MCF 10A (cell line): Measurements from ENCODE around the gene PACRG. TPM values are rescaled to one million over a fixed set of nuclear protein-coding genes. Genes with fewer than 3 reads are reported as not detected.

Experiments used
- BruUV-seq: library from RNA; stranded (reverse); fragments of 400-500 nt; replicated peaks from 2 replicates; lab custom pipeline; 2021; lab: Mats Ljungman, UMichigan
- CTCF ChIA-PET: fragments of 300-600 bp; sonication (Branson Sonifier 250); formaldehyde crosslinking; extraction: SDS; loops from one replicate; lab custom pipeline; 2021; ENCODE audit warnings: antibody characterized with exemption, inconsistent platforms; lab: Yijun Ruan, JAX
- POLR2A ChIA-PET: fragments of 300-600, 350-650 bp; sonication (Branson Sonifier 250); formaldehyde crosslinking; extraction: SDS; loops from one replicate; lab custom pipeline; 2020; ENCODE audit warnings: antibody characterized with exemption, inconsistent platforms; lab: Yijun Ruan, JAX
- DNase-seq: peaks from one replicate; pipeline ENCODE4 v3.0.0-alpha.2; 2018; ENCODE audit not compliant: unreplicated experiment
- H3K27ac Mint-ChIP-seq: one replicate; pipeline ENCODE4 v1.8.0; 2022; ENCODE audit warnings: mild to moderate bottlenecking, low read depth, mixed read lengths; ENCODE audit not compliant: unreplicated experiment
- H3K27me3 Mint-ChIP-seq: one replicate; pipeline ENCODE4 v1.8.0; 2022; ENCODE audit warnings: mixed read lengths; ENCODE audit not compliant: insufficient read depth, unreplicated experiment
- H3K36me3 Mint-ChIP-seq: one replicate; pipeline ENCODE4 v1.8.0; 2022; ENCODE audit warnings: mild to moderate bottlenecking, moderate library complexity, mixed read lengths; ENCODE audit not compliant: insufficient read depth, unreplicated experiment
- H3K4me1 Mint-ChIP-seq: one replicate; pipeline ENCODE4 v1.8.0; 2022; ENCODE audit warnings: mixed read lengths; ENCODE audit not compliant: insufficient read depth, unreplicated experiment
- H3K4me3 Mint-ChIP-seq: one replicate; pipeline ENCODE4 v1.8.0; 2022; ENCODE audit warnings: mild to moderate bottlenecking, moderate library complexity, mixed read lengths; ENCODE audit not compliant: unreplicated experiment
- H3K9me3 Mint-ChIP-seq: one replicate; pipeline ENCODE4 v1.8.0; 2022; ENCODE audit warnings: mixed read lengths; ENCODE audit not compliant: unreplicated experiment
- CTCF ChIP-seq: fragments of 200-600 bp; IDR thresholded peaks from one replicate; pipeline ENCODE4 v1.8.0; 2022; ENCODE audit warnings: antibody characterized with exemption, mild to moderate bottlenecking; ENCODE audit not compliant: unreplicated experiment
- intact Hi-C: fragments of 100-400 bp; cut with micrococcal nuclease; formaldehyde crosslinking; loops from 2 replicates; pipeline ENCODE4 v1.14.1; 2022
- total RNA-seq: library from RNA; stranded (reverse); gene quantifications from 2 replicates; pipeline ENCODE4 v1.2.3, GENCODE V29; 2022

Gene PACRG
- total RNA-seq, 1 experiment from 2014 or later = not detected

DNA sequence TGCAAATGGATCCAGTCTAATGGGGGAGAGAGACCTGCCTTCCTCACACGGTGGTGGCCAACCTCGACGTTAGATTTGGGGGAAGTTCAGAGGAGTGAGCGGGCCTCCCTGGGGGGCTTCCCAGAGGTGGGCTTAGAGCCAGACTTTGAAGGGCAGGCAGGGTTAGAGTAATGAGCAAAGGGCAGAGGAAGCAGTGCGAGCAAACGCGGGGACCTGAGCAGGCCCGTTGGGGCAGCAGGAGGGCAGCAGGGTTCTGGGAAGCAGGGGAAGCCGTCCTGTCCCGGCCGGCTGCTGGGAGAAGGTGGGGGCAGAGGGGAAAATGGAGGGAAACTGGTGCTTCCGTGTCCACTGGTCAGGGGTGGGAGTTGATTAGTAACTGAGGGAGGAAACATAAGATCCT lies 474.1 kb downstream of the PACRG start:
- DNase-seq = no peak
- CTCF ChIA-PET = no interaction called here
- no peak overlapping the region for H3K27ac Mint-ChIP-seq
- H3K4me1 Mint-ChIP-seq = no peaks in the 10 kb centered on the region
- no peaks in the 10 kb centered on the region for H3K9me3 Mint-ChIP-seq
- POLR2A ChIA-PET = no interaction called here
- H3K4me3 Mint-ChIP-seq = no peak overlapping the region
- H3K27me3 Mint-ChIP-seq = no peaks in the 10 kb centered on the region
- TF ChIP-seq CTCF = no peak
- BruUV-seq = no TSS peak
- intact Hi-C loops = no loop called here
- H3K36me3 Mint-ChIP-seq = no peaks in the 10 kb centered on the region

- CTCF ChIA-PET = no interaction called here
- DNase-seq = no peak
- POLR2A ChIA-PET = no interaction called here
- Mint-ChIP-seq H3K36me3 (no peaks in the 10 kb centered on the region), H3K9me3 (peaks cover 3% of the 10 kb centered on the region), H3K4me3 (no peak overlapping the region), H3K27me3 (no peaks in the 10 kb centered on the region), H3K27ac (no peak overlapping the region), H3K4me1 (no peaks in the 10 kb centered on the region)
- BruUV-seq = no TSS peak
- TF ChIP-seq CTCF = no peak
- intact Hi-C loops = no loop called here
Measured at GRCh38 chr6:163206196-163206595, 478.4 kb downstream of the PACRG start.

DNA sequence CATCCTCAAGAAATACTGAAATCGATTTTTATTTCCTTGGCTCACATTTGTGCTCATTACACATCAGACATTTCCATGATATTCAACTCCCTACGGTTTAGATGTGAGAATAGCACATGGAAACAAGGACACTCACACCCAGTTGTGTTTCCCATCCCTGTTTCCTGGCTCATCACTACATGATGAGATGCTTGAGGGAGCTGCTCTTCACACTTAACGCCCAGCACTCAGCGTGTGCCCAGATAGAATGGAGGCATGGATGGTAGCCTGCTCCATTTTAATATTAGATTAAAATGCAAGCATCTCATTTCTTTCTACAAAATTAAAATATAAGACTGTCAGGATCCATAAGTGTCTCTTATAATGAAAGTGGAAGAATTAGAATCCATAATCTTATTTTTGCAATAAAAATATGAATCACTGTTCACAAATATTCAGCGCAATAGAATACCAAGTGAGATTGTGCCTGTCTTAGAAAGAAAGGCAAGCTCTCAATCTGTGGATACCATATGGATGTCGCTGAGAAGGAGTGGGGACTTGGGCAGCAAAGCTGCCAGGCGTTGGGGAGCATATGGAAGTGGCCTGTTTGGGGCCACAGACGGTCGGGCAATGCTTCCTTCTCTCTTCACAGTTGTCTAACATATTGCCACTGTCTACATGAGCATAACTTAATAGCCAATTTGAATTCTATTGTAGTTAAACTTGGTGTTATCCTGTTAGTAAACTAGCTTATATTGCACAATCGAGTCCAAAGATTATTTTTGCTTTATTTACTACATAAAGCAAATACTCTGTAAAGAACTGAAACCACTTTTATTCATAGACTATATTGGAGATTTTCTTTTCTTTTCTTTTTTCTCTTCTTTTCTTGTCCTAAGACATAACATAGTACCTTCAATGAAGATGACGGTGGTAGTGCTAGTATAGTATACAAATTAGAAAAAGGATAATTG lies 479.9 kb downstream of the PACRG start:
- CTCF ChIA-PET = interaction anchor here (0.5 to 1.2 kb wide), 2 partner anchors 29 to 57 kb away, joined by 3 read pairs; no protein-coding TSS in a partner anchor

More for the DNA sequence above, 479.9 kb downstream of the PACRG start:
- BruUV-seq = no TSS peak
- Mint-ChIP-seq H3K27me3 (no peaks in the 10 kb centered on the region), H3K4me1 (no peaks in the 10 kb centered on the region), H3K36me3 (no peaks in the 10 kb centered on the region), H3K4me3 (no peak overlapping the region), H3K27ac (no peak overlapping the region), H3K9me3 (peaks cover 14% of the 10 kb centered on the region)
- intact Hi-C loops = no loop called here
- TF ChIP-seq CTCF = no peak
- DNase-seq = no peak
- POLR2A ChIA-PET = interaction anchor here (0.7 kb wide), 1 partner anchor 99 kb away, joined by 3 read pairs; no protein-coding TSS in a partner anchor
